IPS DF 6.9 (cell line): ENCODE data around the gene CFAP70.
"Not testable (repeated sequence)": the region's sequence is repeated elsewhere in the genome, so short reads cannot be mapped to it uniquely, and the experiment has no call there.

ENCODE experiments used
- DNase-seq: peaks from one replicate; pipeline ENCODE4 v3.0.0-alpha.2; 2013; ENCODE audit warnings: low read depth, low spot score
- H3K27ac ChIP-seq: one replicate; pipeline ENCODE4 v1.5.1; 2013; ENCODE audit warnings: low read length, control low read depth
- H3K27me3 ChIP-seq: 2 replicates; pipeline ENCODE4 v1.6.1; 2013; ENCODE audit warnings: mild to moderate bottlenecking, low read length; ENCODE audit not compliant: control insufficient read depth, insufficient read depth
- H3K36me3 ChIP-seq: 2 replicates; pipeline ENCODE4 v1.6.1; 2013; ENCODE audit warnings: low read length; ENCODE audit not compliant: control insufficient read depth, insufficient read depth
- H3K4me1 ChIP-seq: 2 replicates; pipeline ENCODE4 v1.6.1; 2013; ENCODE audit warnings: low read length; ENCODE audit not compliant: control insufficient read depth, insufficient read depth
- H3K4me3 ChIP-seq: 2 replicates; pipeline ENCODE4 v1.5.1; 2013; ENCODE audit warnings: mild to moderate bottlenecking, low read length
- H3K9me3 ChIP-seq: 2 replicates; pipeline ENCODE4 v1.6.1; 2013; ENCODE audit warnings: low read length, inconsistent platforms; ENCODE audit not compliant: control insufficient read depth, insufficient read depth
- WGBS: extraction: QIAGEN DNeasy Blood & Tissue Kit; methylation state at CpG from one replicate; pipeline ENCODE4 v1.1.7; 2013; ENCODE audit warnings: mixed read lengths, missing lambda C conversion rate; ENCODE audit not compliant: insufficient read length, insufficient coverage; 5-methylcytosine and 5-hydroxymethylcytosine counted together

The CFAP70 gene

GRCh38 chr10:73344269-73344668 is 14.4 kb downstream of the CFAP70 start:
- Histone ChIP-seq H3K4me3 (no peak overlapping the region), H3K27ac (no peak overlapping the region), H3K9me3 (no peaks in the 10 kb centered on the region), H3K4me1 (0 out of 2 replicates have a peak, but pooled peaks cover 2% of the 10 kb centered on the region), H3K27me3 (no peaks in the 10 kb centered on the region), H3K36me3 (no peaks in the 10 kb centered on the region)
- WGBS, result no CpG with 5 or more reads among the region's 1 CpG
- DNase-seq, result no peak

DNA sequence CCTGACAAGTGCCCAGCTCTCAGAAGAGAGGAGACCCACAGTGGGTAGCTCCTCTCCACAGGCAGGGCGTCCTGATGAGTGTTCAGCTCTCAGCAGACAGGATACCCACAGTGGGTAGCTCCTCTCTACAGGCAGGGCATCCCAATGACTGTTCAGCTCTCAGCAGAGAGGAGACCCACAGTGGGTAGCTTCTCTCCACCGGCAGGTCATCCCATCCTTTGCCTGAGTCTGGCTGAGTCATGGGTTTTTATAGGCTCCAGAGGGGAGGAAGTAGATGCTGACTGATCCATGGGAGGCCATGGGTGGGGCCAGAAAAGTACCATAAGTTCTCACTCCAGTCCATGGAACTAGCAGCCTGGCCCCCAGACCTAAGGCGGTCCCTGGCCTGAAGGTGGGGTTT is 18.5 kb downstream of the CFAP70 start:
- Histone ChIP-seq H3K4me1 (0 out of 2 replicates have a peak, but pooled peaks cover 2% of the 10 kb centered on the region), H3K36me3 (no peaks in the 10 kb centered on the region), H3K27me3 (no peaks in the 10 kb centered on the region), H3K27ac (no peak overlapping the region), H3K4me3 (no peak overlapping the region), H3K9me3 (no peaks in the 10 kb centered on the region)
- WGBS, result no CpG with 5 or more reads among the region's 3 CpGs
- DNase-seq, result no peak

DNA sequence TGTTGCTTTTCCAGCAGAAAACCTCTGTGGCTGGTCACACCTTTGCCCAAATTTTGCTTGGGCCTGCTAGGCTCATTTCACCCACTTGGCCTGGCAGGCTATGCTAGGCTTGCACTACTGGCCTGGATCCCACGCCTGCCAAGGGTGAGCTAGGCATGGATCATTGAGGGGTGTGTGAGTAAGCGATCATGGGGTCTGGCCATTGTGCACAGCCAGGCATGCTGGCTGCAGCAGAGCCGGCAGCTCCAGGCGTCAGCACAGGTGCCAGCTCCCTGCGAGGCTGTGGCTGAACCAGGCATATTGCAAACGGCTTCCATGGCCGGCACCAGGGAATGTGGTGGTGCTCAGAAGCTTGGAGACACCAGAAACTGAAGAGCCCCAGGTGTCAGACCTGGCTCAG is 19.2 kb downstream of the CFAP70 start:
- Histone ChIP-seq H3K27ac (no peak overlapping the region), H3K27me3 (no peaks in the 10 kb centered on the region), H3K4me1 (0 out of 2 replicates have a peak, but pooled peaks cover 2% of the 10 kb centered on the region), H3K4me3 (no peak overlapping the region), H3K9me3 (no peaks in the 10 kb centered on the region), H3K36me3 (no peaks in the 10 kb centered on the region)
- no CpG with 5 or more reads among the region's 7 CpGs for WGBS
- no peak for DNase-seq

- Histone ChIP-seq H3K36me3 (no peaks in the 10 kb centered on the region), H3K9me3 (no peaks in the 10 kb centered on the region), H3K4me1 (0 out of 2 replicates have a peak, but pooled peaks cover 2% of the 10 kb centered on the region), H3K4me3 (no peak overlapping the region), H3K27me3 (no peaks in the 10 kb centered on the region), H3K27ac (no peak overlapping the region)
- no peak for DNase-seq
- WGBS, result no CpG with 5 or more reads among the region's 8 CpGs
These were observed 19.8 kb downstream of the CFAP70 start for GRCh38 chr10:73338801-73339368.

GRCh38 chr10:73333202-73333601 is 25.5 kb downstream of the CFAP70 start:
- WGBS, result no CpG with 5 or more reads among the region's 1 CpG
- Histone ChIP-seq H3K4me3 (no peak overlapping the region), H3K4me1 (no peaks in the 10 kb centered on the region), H3K27ac (no peak overlapping the region), H3K27me3 (no peaks in the 10 kb centered on the region), H3K9me3 (no peaks in the 10 kb centered on the region), H3K36me3 (no peaks in the 10 kb centered on the region)
- no peak for DNase-seq

DNA sequence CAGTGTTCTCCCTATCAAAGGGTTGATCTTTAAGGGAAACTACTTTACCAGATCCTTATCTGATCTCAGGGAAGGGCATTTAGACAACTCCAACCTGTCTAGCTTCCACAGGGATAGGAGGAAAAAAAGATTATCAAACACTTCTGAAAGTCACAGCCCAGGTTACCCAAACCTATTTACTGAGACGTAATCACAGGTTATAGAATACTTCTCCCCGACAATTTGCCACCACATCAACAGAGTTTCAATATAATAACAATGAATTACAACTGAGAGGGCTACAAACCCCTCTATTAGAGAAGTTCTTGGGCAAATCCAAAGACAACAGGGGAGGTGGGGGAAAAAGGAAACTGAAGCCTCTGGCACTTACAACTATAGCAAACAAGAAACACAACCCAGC is 26.3 kb downstream of the CFAP70 start:
- WGBS, result no CpG with 5 or more reads among the region's 2 CpGs
- Histone ChIP-seq H3K4me1 (no peaks in the 10 kb centered on the region), H3K9me3 (no peaks in the 10 kb centered on the region), H3K4me3 (no peak overlapping the region), H3K36me3 (no peaks in the 10 kb centered on the region), H3K27me3 (no peaks in the 10 kb centered on the region), H3K27ac (no peak overlapping the region)
- no peak for DNase-seq

DNA sequence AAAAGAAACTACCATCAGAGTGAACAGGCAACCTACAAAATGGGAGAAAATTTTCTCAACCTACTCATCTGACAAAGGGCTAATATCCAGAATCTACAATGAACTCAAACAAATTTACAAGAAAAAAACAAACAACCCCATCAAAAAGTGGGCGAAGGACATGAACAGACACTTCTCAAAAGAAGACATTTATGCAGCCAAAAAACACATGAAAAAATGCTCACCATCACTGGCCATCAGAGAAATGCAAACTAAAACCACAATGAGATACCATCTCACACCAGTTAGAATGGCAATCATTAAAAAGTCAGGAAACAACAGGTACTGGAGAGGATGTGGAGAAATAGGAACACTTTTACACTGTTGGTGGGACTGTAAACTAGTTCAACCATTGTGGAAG is 30.1 kb downstream of the CFAP70 start:
- H3K27me3 ChIP-seq, H3K27ac ChIP-seq, H3K36me3 ChIP-seq, DNase-seq, H3K4me1 ChIP-seq, H3K9me3 ChIP-seq, H3K4me3 ChIP-seq: not testable (repeated sequence)
- WGBS, result no CpG with 5 or more reads among the region's 1 CpG

DNA sequence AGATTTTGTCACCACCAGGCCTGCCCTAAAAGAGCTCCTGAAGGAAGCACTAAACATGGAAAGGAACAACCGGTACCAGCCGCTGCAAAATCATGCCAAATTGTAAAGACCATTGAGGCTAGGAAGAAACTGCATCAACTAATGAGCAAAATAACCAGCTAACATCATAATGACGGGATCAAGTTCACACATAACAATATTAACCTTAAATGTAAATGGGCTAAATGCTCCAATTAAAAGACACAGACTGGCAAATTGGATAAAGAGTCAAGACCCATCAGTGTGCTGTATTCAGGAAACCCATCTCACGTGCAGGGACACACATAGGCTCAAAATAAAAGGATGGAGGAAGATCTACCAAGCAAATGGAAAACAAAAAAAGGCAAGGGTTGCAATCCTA is 33.4 kb downstream of the CFAP70 start:
- DNase-seq, H3K36me3 ChIP-seq, H3K27ac ChIP-seq, H3K4me3 ChIP-seq, H3K4me1 ChIP-seq, H3K9me3 ChIP-seq, H3K27me3 ChIP-seq: not testable (repeated sequence)
- no CpG with 5 or more reads among the region's 4 CpGs for WGBS

GRCh38 chr10:73323582-73323981 is 35.1 kb downstream of the CFAP70 start:
- no CpG with 5 or more reads among the region's 5 CpGs for WGBS

DNA sequence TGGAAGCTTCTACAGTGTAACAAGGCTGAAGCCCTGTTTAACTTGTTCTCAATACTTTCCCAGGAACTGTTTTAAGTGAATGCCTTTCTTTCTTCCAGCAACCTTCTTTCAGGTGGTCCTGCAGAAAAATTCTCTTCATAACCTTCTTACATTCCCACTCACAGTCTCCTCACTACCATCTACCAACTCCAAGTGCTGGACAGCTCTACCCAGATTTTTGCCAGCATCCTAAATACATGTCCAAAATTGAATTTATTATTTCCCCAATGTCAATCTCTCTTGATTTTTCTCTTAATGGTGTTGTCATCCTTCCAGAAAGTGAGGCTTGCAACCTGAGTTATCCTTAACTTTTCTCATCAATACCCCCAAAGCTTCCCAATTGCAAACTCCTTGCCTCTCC is 48.2 kb downstream of the CFAP70 start:
- no peak for DNase-seq
- Histone ChIP-seq H3K27me3 (no peaks in the 10 kb centered on the region), H3K27ac (no peak overlapping the region), H3K4me1 (no peaks in the 10 kb centered on the region), H3K36me3 (no peaks in the 10 kb centered on the region), H3K4me3 (no peak overlapping the region), H3K9me3 (no peaks in the 10 kb centered on the region)

More at GRCh38 chr10:73323582-73323981, 35.1 kb downstream of the CFAP70 start:
- not testable (repeated sequence) for H3K9me3 ChIP-seq, H3K27ac ChIP-seq, H3K4me3 ChIP-seq, H3K4me1 ChIP-seq, DNase-seq, H3K36me3 ChIP-seq, H3K27me3 ChIP-seq

GRCh38 chr10:73307203-73307800 is 51.4 kb downstream of the CFAP70 start:
- Histone ChIP-seq H3K36me3 (no peaks in the 10 kb centered on the region), H3K27ac (no peak overlapping the region), H3K4me3 (no peak overlapping the region), H3K4me1 (no peaks in the 10 kb centered on the region), H3K9me3 (no peaks in the 10 kb centered on the region), H3K27me3 (no peaks in the 10 kb centered on the region)
- no peak for DNase-seq
